GM18519 (cell line): Measurements from ENCODE around the gene KRT84.

Source experiments
- ATAC-seq: cut with Tn5 transposase; IDR thresholded peaks from one replicate; pipeline ENCODE4 v1.9.1; 2021; ENCODE audit warnings: mild to moderate bottlenecking, moderate library complexity; ENCODE audit not compliant: unreplicated experiment, low FRiP score

KRT84 gene

DNA sequence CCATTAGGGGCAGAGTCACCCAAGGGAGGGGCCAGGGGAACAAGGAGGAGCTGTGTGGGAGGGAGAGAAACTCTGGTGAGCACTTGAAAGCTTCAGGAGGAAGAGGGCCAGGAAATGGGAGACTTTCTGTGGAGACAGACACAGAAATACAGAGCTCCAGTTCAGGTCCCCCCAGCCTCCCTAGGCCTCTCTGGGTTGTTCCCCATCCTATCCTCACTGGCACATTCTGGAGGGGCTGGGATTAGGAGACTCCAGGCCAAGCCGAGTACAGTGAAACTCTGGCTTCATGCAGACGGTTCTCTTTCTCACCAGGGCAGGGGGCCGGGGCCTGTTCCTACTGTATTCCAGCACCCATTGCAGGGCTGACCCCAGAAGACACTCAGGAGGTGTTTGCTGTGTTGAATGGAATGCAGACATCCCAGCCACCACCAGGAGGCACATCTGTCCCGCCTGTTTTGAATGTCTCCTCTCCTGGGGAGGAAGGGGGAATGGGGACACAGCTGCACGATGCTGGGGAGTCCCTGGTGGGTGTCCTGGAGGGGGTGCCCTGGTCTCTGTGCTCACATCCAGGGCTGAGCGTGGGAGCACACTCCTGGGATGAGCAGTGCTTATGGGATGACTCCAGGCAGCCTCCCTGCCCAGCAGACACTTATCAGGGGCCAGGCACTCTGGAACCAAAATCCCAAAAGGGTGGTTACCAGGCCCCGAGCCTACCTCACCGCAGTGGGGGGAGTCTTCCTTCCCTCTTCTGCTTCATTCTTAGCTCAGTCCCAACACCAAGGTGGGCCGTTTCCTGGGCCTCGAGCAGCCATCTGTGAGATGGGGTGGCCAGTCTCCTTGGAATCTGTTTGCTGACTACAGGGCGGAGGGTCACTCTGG is 5.5 kb upstream of the KRT84 start:
- ATAC-seq, result no peak

DNA sequence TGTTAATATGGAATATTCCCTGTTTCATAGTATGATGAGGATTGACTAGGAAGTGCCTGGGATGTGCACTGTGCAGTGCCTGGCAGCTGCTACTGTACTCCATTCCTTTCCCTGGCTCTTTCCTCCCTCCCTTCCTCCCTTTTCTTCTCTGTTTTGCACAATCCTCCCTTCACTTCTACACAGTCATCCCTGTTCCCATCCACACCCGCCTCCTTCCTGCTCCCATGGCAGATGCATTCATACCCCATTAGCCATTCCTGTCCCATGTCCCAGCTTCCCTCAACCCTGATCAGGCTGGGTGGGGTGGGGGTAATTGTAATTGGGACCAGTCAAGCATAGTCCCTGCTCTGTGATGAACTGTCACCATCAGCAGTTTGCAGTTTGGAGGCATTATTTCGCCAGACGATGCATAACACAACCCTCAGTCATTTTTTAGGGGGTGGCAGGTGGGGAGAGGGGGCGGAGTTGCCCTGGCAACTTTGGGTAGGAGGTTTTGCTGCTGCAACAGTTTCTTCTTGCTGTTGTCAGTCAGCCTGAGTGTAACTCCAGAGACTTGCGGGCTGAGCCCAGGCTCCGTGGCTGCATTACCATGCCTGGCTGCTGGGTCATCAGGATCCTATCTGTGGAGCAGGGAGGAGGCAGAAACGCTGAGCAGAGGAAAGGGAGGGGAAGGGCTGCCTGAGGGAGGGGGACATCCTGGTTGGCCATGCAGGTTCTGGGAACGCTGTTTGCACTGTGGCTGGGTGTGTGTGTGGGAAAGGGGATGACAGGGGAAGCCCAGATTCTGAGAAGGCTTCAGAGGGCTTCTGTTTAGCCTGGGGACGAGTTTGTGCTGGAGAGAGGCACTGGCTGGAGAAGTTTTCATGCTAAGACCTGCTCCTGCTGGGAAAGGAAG is 4.1 kb upstream of the KRT84 start:
- ATAC-seq, result no peak

DNA sequence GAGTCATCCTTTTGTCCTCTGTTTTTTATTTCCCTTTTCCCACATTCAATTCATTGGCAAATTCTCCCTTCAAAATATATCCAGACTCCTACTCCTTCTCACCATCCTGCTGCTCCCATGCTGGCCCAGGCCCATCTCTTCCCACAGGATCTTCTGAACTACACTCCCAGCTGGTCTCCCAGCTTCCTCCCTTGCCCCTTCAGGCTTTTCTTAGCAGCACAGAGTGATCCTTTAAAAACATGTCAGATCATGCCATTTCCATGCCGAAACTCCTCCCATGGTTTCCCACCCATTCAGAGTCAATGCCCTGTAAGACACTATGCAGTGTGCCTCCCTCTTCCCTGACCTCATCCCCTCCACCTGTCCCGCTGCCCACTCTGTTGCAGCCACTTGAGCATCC is 2.4 kb upstream of the KRT84 start:
- ATAC-seq, result no peak

DNA sequence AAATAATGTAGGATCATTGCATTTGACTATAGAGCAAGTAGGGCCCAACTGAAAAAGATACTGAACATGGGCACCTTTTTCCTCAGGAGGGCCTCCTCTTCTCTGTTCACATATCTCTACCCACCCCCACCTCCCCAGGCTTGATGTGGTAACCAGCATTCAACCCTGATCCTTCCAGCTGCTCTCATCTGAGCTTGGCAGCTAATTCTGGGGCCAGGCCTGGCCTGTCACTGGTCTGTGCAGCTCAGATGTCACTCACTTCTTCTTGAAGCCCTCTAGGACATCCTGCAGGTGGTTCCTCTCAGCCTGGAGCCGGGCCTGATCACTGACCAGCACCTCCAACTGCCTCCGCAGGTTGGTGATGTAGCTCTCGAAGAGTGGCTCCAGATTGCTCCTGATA is 2.1 kb downstream of the KRT84 start:
- no peak for ATAC-seq

DNA sequence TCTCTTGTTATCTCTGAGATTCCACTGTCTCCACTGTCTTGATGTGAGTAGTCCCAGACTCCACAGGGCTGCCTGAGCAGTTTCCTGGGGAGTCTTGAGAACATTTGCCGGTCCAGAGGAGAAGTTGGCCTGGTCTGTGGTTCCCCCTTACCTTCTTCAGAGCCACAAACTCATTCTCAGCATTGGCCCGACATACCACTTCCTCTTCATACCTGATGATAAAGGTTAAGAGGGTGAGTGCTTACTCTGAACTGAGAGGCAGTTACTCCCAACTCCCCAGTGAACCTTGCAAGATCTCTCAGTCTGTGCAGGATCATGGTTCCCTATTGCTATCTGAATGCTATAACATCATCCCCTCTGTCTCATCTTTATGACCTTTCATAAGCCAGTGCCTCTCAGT is 2.6 kb downstream of the KRT84 start:
- ATAC-seq, result no peak

DNA sequence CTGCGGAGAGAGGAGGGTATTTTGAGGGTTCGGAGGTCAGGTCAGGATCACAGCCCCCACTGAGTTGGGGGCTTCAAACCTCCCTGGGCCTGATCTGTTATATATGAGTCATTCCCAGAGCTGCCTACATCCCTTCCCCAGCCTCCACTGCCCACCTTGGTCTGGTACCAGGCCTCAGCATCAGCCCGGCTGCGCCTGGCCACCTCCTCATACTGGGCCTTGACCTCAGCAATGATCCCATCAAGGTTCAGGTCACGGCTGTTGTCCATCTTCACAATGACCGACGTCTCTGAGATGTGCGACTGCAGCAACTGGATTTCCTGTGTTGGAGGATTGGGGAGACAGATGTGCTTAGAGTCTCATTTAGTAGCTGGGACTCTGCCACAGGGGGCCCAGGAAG is 4.2 kb downstream of the KRT84 start:
- ATAC-seq, result no peak

DNA sequence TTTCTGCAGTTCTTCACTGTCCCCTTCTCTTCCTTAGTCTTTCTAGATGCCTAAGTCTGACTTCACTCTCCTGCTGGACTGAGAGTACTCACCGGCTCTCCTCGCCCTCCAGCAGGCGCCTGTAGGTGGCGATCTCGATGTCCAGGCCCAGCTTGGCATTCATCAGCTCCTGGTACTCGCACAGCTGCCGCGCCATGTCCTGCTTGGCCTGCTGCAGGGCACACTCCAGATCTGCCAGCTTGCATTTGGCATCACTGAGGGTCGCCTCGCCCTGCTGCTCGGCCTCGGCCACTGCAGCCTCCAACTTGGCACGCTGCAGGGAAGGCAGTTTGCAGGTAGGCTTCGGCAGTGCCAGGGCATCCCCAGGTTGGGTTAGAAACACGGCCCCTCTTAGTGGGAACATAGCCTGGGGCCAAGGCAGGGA is 5.2 kb downstream of the KRT84 start:
- ATAC-seq, result no peak

DNA sequence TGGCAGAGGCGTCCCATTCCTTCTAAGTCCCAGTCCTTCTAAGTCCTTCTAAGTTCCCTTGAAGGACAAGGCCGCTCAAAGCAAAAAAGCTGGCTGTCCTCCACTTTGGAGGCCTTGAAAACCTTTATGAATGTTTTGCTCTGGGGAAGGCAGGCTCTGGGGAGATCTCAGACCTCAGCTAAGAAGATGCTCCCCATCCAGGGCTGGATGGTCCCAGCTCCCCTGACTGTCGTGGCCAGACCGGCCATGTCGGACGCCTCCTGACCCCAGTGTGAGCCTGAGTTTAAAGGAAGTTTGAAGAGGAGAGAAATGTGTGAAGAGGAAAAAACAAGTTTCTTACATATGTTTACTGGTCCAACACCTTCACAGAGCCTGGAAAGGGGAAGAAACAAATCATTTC is 5.9 kb downstream of the KRT84 start:
- ATAC-seq, result no peak

DNA sequence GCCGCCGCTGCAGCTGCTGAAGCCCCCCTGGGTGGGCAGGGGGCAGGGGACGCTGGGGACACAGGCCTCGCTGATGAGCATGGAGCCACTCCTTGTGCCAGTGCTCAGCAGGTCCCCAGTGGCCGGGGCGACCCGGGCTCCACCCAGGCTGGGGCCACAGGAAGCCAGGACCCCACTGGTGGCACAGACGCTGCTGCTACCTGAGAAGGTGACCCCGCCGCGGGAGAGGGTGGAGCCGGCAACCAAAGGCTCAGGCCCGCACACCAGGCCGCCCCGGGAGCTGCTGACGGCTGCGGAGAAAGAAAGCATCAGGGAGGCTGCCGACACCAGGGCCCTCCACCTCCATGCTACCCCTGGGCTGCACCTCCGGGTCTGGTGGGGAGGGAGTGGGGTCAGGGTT is 7.4 kb downstream of the KRT84 start:
- no peak for ATAC-seq

DNA sequence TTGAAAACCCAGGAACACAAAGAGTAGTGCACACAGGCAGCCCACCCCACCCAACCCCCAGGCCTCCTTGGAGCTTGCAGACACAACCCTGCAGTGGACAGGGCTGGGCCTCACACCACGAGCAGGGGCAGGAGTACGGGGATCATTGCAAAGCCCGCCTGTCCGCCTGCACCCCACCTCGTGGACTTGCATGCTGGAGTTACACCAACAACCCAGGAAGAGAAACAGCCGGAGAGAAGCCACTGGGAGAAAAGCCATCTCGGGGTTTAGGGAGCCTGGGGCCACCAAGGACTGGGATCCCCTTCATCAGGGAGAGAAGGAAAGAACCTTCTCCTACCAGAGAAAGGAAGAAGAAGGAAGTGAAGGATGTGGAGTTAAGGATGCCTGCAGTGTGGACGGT is 8.2 kb downstream of the KRT84 start:
- ATAC-seq, result no peak

DNA sequence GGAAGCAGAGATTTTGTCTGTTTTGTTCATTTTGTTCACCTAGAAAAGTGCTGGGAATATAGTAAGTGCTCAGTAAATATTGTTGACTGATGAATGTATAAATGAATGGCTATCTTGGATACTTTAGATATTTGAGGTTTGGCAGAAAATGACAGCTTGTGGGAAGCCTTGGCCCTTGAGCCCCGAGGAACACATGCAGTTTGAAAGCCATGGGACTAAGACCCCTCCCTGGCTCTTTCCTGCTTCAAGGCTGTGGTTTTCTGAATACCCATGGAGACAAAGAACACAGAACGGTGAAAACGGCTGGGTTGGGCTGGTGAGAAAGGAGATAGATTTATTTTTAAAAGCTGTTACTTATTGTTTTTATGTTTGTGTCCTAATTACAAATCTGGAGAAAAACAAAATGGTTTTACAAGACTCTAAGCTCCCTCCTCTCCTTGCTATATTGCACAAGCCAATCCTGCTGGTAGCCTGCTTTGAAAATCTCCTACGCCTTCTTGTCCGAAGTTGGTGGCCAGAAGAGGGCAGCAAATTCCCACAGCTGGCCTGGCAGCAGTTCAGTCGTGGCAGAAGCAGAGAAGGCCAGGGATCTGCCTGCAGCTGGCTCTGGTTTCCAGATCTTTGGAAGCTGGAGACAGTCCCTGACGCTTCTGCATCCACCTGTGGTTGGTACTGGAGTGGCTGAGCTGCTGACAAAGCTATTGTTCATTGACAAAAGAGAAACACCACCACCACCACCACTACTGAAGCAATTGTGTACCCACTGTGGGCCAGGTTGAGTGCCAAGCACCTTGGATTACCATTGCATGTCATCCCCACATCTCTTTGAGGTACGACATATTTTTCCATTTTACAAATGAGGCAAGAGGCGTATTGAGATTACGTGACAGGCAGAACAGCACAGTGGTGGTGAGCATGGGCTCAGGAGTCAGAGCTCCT is 13.0 kb downstream of the KRT84 start:
- ATAC-seq, result no peak

DNA sequence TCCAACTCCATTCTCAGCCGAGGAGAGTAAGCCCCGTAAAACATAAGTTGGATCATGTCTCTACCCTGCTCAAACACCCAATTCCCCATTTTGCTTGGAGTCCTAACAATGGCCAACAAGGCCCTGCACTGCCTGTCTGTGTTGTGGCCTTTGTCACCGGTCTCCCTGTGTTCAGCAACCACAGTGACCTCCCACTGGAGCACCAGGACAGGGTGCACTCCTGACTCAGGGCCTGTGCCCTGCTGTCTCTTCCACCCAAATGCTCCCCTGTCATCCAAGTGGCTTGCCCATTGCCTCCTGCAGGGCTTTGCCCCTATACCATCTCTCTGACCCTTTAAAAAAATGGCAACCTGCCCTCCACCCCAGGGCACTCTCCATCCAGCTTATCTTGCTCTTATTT is 13.7 kb downstream of the KRT84 start:
- no peak for ATAC-seq

DNA sequence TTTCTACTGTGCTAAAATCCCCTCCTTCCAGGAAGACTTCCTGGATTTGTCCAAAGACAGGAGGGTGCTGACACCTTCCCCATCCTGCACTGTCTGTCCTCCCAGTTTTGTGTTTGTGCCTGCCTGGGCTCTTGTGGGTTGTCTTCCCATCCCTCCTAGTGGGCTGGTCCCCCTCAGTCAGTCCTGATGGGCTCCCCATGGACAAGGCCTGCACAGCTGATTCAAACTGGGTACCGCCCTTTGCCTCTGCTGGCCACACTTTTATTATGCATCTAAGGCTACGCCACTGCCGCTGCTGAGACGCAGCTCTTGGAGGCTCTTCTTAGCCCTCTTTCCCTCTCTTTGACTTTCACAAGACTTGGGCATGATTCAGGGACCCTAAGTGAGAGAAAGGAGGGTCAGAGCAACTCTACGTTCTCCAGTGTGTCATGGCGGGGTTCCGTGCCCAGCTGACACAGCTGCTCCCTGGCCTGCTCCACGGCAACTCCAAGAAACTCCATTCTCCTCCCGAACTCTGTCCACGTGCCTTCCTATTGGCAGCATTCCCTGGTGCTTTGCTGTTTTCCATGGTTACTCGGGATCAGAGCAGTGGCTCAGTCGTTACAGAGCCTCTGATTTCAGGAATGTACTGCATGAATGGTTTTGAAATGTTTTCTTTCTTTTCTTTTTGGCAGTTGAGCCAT is 14.4 kb downstream of the KRT84 start:
- ATAC-seq, result no peak

DNA sequence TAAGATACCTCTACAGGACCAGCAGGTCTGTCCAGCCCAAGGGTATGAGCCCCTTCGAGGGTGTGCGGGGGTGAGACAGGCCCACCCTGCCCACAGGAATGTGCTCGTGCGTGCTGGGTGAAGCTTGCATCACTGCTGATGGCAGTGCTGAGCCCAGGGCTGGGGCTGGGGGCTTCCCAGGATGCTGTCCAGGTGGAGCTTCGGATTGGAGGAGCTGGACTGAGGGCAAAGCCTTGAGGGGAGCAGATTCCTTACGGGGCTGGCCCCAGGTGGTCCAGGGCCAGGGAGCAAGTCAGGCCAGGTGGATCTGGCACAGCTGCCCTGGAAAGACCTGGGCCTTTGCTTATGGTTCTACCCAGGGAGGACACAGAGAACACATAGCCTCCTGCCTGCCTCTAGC is 15.6 kb downstream of the KRT84 start:
- ATAC-seq, result no peak

DNA sequence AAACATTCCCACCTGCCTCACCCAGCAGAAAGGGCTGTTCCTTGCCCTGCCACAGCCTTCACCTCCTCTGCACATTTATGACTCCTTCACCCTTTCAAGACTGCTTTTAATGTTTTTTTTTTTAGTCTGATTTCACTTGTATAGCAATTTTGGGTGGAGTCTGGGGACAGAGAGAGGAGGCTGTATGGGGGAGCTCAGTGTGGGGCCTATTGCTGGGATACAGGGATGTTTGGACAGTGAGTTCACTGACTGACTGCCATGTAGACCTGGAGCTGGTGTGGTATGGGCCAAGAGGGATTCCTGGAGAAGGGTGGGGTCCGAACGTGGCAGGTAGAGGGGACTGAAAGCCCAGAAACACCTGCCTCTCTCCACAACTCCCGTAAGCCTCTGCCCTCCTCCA is 16.2 kb downstream of the KRT84 start:
- ATAC-seq, result no peak

DNA sequence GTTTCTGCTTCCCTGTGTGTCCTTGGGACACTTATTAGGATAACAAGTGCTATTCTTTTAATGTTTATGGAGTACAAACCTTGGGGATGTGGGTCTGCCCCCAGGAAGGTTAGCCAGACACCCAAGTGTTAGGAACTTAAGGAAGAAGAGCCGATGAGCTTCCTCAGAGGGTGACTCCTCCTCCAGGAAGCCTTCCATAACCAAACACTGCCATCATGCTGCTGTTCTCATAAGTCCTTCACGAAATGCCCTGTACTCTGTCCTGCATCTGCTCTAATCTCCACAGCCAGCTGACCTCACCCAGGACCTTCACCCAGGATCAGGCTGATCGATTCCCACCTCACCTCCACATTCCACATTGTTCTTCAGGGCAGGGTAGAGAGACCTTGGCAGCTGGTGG is 16.9 kb downstream of the KRT84 start:
- no peak for ATAC-seq

DNA sequence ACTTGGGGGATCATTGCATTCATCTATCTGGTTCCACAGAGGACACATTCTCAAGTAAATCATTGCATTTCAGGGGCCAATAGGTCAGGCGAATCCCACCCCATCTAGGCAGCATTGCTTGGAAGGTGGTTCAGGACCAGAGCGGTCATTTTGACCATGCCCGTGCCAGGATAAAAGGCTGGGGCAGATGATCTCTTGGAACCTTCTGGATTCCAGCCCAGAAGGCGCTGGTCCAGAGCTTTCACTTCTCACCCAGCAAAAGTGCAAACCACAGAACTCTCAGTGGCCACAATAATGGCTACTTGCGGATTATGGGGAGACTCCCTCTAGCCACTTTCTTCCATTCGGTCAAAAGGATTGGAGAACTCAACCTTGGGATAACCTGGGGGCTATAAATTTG is 17.6 kb downstream of the KRT84 start:
- no peak for ATAC-seq

DNA sequence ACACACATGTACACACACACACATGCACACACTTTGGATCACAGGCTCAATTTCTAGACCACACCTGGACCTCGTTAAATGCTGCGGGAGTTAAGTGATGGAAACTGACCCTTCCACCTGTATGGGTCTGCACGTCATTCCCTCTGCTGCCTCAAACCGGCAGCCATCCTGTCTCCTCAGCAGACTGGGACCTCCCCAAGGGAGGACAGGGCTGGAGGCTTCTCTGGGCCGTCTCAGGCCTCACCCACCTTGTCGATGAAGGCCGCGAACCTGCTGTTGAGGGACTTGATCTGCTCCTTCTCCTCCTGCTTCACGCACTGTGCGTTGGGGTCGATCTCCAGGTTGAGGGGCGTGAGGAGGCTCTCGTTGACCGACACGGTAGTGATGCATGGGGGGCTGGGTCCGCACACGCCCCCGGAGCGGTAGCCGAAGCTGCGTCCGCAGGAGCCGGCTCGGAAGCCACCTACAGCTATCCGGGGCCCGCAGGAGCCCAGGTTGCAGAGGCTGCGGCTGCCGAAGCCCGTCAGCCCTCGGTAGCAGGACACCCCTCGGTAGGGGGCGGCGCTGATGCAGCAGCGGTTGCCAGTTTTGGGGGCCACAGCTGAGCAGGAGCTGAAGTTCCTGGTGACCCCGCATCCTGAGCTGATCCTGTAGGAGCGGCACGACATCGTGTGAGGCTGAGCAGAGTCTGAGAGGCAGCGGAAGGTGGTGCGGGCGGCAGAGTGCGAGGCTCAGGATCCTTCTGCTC is 18.5 kb downstream of the KRT84 start, which contains the start of gene KRT85:
Gene KRT85, minus strand, starts transcription at position 744 of the 748 bp plus-strand sequence. Its CDS starts 76 bp downstream, at position 668.
- no peak for ATAC-seq

DNA sequence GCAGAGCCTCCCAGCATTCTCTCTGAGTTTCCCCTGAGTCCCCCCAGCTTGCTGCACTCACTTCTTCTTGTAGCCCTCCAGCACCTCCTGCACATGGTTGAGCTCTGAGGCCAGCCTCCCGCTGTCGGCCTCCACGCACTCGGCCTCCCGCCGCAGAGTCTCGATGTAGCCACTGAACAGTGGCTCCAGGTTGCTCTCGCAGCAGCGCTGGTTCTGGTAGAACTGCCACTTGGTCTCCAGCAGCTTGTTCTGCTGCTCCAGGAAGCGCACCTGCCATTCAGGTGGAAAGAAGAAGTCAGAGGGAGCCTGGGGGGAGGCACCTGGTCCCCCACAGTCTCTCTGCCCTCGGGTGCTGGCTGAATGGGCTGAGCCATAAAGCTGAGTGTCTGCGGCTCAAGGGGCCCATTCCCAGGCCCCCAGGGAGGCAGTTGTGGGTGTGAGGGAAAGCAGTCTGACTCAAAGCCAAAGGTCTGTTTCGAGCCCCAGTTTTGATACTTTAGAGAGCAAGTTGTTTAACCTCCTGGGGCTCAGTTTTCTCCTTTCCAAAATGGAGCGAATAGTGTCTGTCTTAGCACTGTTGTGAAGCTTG is 20.5 kb downstream of the KRT84 start:
- no peak for ATAC-seq
